Measurements from ENCODE around the gene WDR86. TPM values are rescaled to one million over a fixed set of nuclear protein-coding genes. Genes with fewer than 3 reads are reported as not detected.

Gene WDR86
- polyA plus RNA-seq, 1 donor (not counting 4 experiments of a cell fraction or from before 2014, with no cell fraction given) = not detected

- DNase-seq (ENCODE audit: low read depth, low spot score) = no peak
- no peak overlapping the region for H2AFZ ChIP-seq (ENCODE audit: control insufficient read depth, low read length)
- H3K4me2 ChIP-seq (ENCODE audit: control insufficient read depth, extremely low read depth, insufficient read depth, low read depth, low read length) = peak overlapping the region; percentile 34
- H3K36me3 ChIP-seq (ENCODE audit: control insufficient read depth in 2 of 2, extremely low read depth in 1 of 2, insufficient read depth in 2 of 2, low read length in 2 of 2) = no peaks in the 10 kb centered on the region
- dilution Hi-C loops (cut with MboI; ENCODE audit: extremely low pct_ligation_motif_present, low sequenced_read_pairs) = no loop called here
- H3K79me2 ChIP-seq (ENCODE audit: control insufficient read depth, insufficient read depth, low read length) = no peaks in the 10 kb centered on the region
- H4K20me1 ChIP-seq (ENCODE audit: control insufficient read depth, extremely low read depth, insufficient read depth, low read length) = no peaks in the 10 kb centered on the region
- no peak for FAIRE-seq
- H3K9me1 ChIP-seq (ENCODE audit: control insufficient read depth, extremely low read depth, insufficient read depth, low read length) = no peaks in the 10 kb centered on the region
- peaks cover 5% of the 10 kb centered on the region for H3K27me3 ChIP-seq (ENCODE audit: control insufficient read depth, extremely low read depth, insufficient read depth, low read length)
- peaks cover 4% of the 10 kb centered on the region for H3K9me3 ChIP-seq (ENCODE audit: control insufficient read depth, low read depth, low read length)
- H3K9ac ChIP-seq (ENCODE audit: control insufficient read depth, extremely low read depth, insufficient read depth, low read length) = no peak overlapping the region
- no peak overlapping the region for H3K4me3 ChIP-seq (ENCODE audit: control insufficient read depth in 2 of 3, extremely low read depth in 1 of 3, insufficient read depth in 2 of 3, low read depth in 1 of 3, low read length in 3 of 3)
- no peak overlapping the region for H3K27ac ChIP-seq (ENCODE audit: control insufficient read depth, insufficient read depth, low read length)
- no peak for TF ChIP-seq EZH2 (IDR thresholded peaks at IDR 0.05; ENCODE audit: low read length)
- no peak for TF ChIP-seq CTCF (optimal IDR thresholded peaks at IDR 0.05 in 1 of 3, IDR thresholded peaks at IDR 0.05 in 1 of 3, conservative IDR thresholded peaks at IDR 0.05 in 1 of 3; ENCODE audit: extremely low read depth in 1 of 3, insufficient read depth in 2 of 3, low read length in 3 of 3)
- H3K4me1 ChIP-seq (ENCODE audit: control insufficient read depth, extremely low read depth, insufficient read depth, low read length) = peaks cover 5% of the 10 kb centered on the region
These were observed 17.3 kb upstream of the WDR86 start for GRCh38 chr7:151426904-151427704.

GRCh38 chr7:151426441-151426903 lies 16.6 kb upstream of the WDR86 start:
- H3K9me1 ChIP-seq (ENCODE audit: control insufficient read depth, extremely low read depth, insufficient read depth, low read length) = no peaks in the 10 kb centered on the region
- no peaks in the 10 kb centered on the region for H4K20me1 ChIP-seq (ENCODE audit: control insufficient read depth, extremely low read depth, insufficient read depth, low read length)
- TF ChIP-seq EZH2 (IDR thresholded peaks at IDR 0.05; ENCODE audit: low read length) (no peak), CTCF (optimal IDR thresholded peaks at IDR 0.05 in 1 of 3, IDR thresholded peaks at IDR 0.05 in 1 of 3, conservative IDR thresholded peaks at IDR 0.05 in 1 of 3; ENCODE audit: extremely low read depth in 1 of 3, insufficient read depth in 2 of 3, low read length in 3 of 3) (no peak)
- H3K27me3 ChIP-seq (ENCODE audit: control insufficient read depth, extremely low read depth, insufficient read depth, low read length) = peaks cover 5% of the 10 kb centered on the region
- no peak overlapping the region for H2AFZ ChIP-seq (ENCODE audit: control insufficient read depth, low read length)
- dilution Hi-C loops (cut with MboI; ENCODE audit: extremely low pct_ligation_motif_present, low sequenced_read_pairs) = no loop called here
- H3K79me2 ChIP-seq (ENCODE audit: control insufficient read depth, insufficient read depth, low read length) = no peaks in the 10 kb centered on the region
- DNase-seq (ENCODE audit: low read depth, low spot score) = no peak
- H3K4me2 ChIP-seq (ENCODE audit: control insufficient read depth, extremely low read depth, insufficient read depth, low read depth, low read length) = peak overlapping the region; percentile 34
- no peak overlapping the region for H3K27ac ChIP-seq (ENCODE audit: control insufficient read depth, insufficient read depth, low read length)
- peaks cover 9% of the 10 kb centered on the region for H3K9me3 ChIP-seq (ENCODE audit: control insufficient read depth, low read depth, low read length)
- no peak overlapping the region for H3K4me3 ChIP-seq (ENCODE audit: control insufficient read depth in 2 of 3, extremely low read depth in 1 of 3, insufficient read depth in 2 of 3, low read depth in 1 of 3, low read length in 3 of 3)
- no peaks in the 10 kb centered on the region for H3K36me3 ChIP-seq (ENCODE audit: control insufficient read depth in 2 of 2, extremely low read depth in 1 of 2, insufficient read depth in 2 of 2, low read length in 2 of 2)
- peaks cover 5% of the 10 kb centered on the region for H3K4me1 ChIP-seq (ENCODE audit: control insufficient read depth, extremely low read depth, insufficient read depth, low read length)
- no peak overlapping the region for H3K9ac ChIP-seq (ENCODE audit: control insufficient read depth, extremely low read depth, insufficient read depth, low read length)
- FAIRE-seq = no peak
